SK-MEL-5 (cell line): ENCODE results near the gene FNDC3A. TPM values are rescaled to one million over a fixed set of nuclear protein-coding genes. Genes with fewer than 3 reads are reported as not detected.
"Not testable (repeated sequence)": the region's sequence is repeated elsewhere in the genome, so short reads cannot be mapped to it uniquely, and the experiment has no call there.

Experiments
- DNase-seq: peaks from one replicate; pipeline ENCODE4 v3.0.0-alpha.2; 2016; ENCODE audit warnings: low read depth, low spot score
- in situ Hi-C: cut with HindIII; loops from 2 replicates; pipeline ENCODE4 v1.10.0; 2016; ENCODE audit warnings: low sequenced_read_pairs, high pct_unique_total_duplicates, low pct_unique_long_range_greater_than_20kb
- total RNA-seq: library from RNA; depleted of rRNA; stranded (reverse); fragments of >200 nt; shearing (Covaris generic); gene quantifications from 2 replicates; pipeline ENCODE4 v1.2.3, GENCODE V29; 2014

Gene FNDC3A
- total RNA-seq, 1 experiment from 2014 or later: 116 TPM

DNA sequence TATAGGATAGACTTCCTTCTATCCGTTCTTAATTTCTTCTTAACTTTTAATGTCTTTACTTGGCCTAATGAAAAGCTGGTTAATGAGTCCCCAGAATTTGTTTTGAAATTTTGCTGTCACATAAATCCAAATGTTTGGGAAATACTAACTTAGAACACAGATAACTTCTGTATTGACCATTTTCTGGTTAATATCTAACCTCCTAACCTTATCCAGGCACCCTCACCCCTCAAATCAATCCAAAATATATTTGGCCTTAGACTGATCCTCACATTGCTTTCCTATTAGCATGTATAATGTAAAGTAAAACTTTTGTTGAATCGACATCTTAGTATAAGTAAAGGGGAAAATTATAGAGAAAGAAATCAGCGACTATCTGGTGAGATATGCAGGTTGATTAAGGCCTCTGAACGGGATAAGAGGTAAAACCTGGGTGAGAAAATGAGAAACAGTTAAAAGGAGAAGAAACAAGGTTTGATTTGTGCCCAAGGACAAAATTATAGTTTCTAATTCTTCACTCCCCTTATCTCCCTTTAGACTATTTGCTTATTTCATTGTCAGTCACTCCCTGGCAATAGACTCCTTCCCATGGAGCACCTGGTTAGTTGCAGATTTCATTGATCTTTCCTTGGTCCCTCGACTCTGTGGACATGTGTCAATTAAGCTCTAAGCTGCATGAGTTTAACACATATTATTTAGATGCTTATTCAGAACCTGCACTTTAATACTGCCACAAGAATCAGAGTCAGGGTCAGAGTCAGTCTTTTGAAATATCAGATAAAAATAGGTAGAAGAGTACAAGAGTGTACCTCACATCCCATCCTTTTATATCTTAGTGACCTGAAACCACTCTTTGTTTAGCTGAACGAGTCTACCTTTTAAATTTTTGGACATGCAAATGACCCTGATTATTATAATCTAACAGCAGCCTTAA, 125.2 kb downstream of the FNDC3A start:
- in situ Hi-C loops: no loop called here
- DNase-seq: no peak

- in situ Hi-C loops: no loop called here
- no peak for DNase-seq
These were observed 132.5 kb downstream of the FNDC3A start for GRCh38 chr13:49108196-49108595.

DNA sequence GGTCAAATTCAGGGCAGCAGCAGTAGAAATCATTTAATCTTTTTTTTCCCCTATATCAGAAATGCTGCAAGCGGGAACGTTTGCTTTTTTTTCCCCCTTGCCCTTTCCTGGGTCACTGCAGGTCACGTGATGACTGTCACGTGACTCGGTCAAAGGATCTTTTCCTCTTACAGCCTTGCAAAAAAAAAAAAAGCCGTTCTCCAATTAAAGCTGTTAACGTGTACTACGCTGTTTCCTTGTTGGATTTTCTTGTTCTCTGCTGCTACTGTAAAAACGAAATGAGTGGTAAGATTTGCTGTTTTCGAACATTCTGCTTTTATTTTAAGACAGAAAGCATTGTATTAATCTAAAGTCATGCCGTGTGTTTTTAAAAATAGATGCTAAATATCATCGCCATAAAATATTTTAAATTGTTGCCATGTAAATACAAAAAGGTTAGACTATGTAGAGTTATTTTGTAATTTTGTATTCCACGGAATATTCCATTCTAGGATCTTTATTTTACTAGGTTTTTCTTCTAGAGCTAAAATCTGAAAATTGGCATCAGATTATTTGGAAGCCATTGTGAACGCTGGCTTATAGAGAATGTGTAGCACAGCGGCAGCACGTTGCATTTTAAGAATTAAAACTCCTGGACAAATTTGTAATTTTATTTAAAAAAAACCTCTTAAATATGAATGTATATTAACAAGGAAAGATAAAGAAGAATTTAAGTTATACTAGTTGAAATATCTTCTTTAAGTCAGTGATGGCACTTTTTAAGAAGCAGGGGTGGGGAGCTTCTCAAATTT, 134.6 kb downstream of the FNDC3A start:
- DNase-seq: peak; percentile 94
- in situ Hi-C loops: no loop called here

GRCh38 chr13:49110913-49111170, 135.1 kb downstream of the FNDC3A start:
- in situ Hi-C loops: no loop called here
- DNase-seq: no peak

GRCh38 chr13:49112782-49113525, 137.2 kb downstream of the FNDC3A start:
- in situ Hi-C loops: no loop called here
- DNase-seq: no peak

DNA sequence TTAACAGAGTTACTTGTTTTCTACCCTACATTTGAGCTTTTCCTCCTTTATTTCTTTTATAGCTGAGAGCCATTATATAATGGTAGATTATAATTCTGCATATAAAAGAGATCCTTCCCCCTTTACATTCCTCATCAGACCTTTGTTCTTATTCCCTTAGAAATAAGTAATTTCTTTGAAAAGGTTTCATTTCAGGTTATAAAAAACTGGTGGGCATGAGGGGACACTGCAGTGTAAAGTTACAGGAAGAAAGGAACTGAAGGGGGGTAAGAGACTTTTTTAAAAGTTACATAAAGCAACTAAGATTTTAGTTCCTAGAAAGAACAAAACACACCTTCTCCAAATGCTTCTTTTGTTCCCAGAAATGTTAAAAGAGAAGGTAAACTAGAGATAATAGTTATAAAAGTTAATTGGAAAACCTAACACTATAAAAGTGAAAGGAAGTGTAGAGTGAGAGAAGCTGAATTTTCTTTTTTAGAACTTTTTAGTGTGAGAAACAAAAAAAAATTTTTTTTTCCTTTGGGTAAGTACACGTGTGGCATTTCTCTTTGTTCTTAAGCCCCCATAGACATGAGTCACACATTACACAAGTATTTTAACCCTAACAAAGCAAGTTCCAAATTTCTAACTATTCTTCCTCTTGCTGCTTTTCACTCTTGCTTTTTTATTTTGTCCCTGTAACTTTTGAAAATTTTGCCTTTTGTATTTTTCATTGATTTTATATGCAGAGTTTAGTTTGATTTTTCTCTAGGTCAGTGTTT, 138.0 kb downstream of the FNDC3A start:
- in situ Hi-C loops: no loop called here
- no peak for DNase-seq

- no peak for DNase-seq
- in situ Hi-C loops: no loop called here
These were observed 141.2 kb downstream of the FNDC3A start for GRCh38 chr13:49116873-49117272.

DNA sequence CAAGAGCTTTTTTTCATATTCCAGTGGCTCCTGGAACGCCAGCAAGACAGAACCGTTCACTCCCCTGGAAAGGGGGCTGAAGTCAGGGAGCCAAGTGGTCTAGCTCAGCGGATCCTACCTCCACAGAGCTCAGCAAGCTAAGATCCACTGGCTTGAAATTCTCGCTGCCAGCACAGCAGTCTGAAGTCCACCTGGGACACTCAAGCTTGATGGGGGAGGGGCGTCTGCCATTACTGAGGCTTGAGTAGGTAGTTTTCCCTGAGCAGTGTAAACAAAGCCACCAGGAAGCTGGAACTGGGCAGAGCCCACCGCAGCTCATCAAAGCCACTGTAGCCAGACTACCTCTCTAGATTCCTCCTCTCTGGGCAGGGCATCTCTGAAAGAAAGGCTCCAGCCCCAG, 142.7 kb downstream of the FNDC3A start:
- in situ Hi-C loops, DNase-seq: not testable (repeated sequence)

DNA sequence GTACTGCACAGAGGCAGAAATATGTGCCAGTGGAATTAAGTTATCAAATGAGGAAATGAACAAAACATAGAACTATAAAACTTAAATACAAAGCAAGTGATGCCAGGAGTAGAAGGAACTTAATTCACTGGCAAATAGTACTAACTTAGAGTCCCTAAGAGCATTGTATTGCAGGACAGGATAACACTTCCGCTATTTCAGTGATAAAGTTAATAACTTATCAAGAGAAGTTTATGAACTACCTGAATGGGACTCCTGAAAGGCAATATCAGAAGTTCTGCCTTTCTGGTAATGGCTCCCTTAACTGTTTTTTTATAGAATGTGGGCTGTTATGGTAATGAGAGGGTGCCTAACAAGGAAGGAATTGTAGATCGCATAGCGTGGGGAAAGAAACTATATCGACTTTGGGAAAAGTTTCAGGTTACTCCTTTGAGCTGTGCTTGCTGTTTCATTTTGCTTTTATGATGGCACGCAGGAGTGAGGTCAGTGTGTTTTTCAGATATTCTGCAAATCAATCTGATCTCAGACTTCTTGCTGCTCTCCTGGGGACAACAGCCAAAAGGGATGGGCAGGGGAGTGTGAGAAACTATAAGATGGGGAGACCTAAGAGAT, 149.1 kb downstream of the FNDC3A start:
- DNase-seq: peak; percentile 55
- in situ Hi-C loops: no loop called here

DNA sequence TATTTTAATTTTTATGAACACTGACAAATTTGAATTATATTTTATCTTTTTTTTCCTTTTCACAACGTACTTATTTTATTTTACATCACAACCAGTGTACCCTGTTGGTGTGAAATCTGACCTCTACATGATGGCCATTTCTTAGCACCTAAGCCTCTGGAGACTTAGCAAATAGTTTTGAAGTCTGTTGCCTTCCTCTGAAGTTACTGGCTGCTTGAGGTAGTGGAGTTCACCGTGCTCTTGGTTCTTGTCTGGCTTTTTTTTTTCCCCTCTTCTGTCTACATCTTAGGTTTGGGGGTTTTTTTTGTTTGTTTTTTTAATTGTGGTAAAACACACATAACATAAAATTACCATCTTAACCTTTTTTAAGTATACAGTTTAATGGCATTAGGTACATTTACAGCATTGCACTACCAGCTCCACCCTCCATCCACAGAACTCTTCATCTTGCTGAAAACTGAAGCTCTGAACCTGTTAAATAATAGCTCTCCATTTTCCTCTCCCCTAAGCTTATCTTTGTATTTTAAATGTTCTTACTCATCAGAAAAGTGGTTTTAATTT, 150.3 kb downstream of the FNDC3A start:
- DNase-seq: no peak
- in situ Hi-C loops: no loop called here

- in situ Hi-C loops: no loop called here
- DNase-seq: no peak
These were observed 156.8 kb downstream of the FNDC3A start for GRCh38 chr13:49132479-49133002.

DNA sequence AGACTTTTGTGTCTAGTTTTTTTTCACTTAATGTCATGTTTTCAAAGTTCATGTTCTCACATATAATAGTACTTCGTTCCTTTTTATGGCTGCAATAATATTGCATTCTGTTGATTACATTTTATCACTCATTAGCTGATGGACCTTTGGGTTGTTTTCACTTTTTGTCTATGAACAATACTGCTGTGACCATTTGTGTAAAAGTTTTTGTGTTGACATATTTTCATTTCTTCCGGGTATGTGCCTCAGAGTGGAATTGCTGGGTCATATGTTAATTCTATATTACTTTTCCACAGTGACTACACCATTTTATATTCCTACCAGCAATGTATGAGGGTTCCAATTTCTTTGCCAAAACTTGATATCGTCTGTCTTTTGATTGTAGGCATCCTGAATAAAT, 158.6 kb downstream of the FNDC3A start:
- DNase-seq: no peak

GRCh38 chr13:49137138-49137643, 161.5 kb downstream of the FNDC3A start:
- in situ Hi-C loops, DNase-seq: not testable (repeated sequence)

More for the DNA sequence above, 158.6 kb downstream of the FNDC3A start:
- in situ Hi-C loops: no loop called here

DNA sequence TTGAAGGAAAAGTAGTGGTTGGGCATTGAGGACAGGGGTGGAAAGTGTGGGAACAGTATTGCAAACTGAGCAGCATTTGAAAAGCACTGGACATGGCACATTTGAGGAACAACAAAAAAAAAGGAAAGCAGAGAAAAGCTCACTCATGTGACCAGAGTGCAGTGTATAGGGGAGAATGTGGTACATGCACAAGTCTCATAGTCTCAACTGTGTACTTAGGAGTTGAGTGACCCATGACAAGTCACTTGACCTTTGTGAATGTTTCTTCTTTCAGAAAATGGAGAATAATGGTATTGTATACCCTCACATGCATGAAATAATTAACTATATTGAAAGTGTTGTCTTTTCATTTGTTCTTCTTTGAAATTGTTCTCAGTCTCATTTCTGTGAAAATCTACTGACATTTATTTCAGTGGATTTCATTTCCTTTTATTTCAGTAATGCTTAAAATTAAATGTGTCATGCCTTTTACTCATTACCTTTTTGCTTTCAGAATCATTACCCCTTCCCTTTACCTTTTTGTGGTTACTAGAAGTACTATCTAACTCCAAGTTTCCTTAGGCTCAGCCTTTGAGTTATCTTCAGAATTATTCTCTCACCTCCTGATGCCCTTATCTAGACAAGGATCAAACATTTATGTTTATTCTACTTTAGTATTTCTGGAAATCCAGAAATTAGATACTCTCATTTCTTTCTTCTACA, 165.3 kb downstream of the FNDC3A start:
- in situ Hi-C loops: no loop called here
- peak; percentile 73 for DNase-seq

DNA sequence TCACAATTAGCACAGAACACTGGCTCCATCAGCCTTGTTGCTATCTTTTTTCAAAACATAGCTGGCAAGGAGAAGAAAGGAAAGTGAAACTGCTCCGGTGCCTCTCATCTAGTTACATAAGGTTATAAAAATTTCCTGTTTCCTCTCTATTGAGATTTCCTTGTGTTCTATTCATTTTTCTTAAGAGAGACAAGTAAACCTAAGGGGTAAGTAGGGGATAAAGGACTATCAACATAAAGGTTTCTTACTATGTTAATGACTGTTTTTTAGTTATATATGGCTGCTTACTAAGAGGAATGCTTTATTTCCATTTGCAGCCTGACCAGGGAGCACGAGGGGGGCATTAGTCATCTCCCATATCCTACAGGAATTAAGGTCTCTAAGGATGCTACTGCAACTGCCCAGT, 171.2 kb downstream of the FNDC3A start:
- DNase-seq: peak; percentile 64
- in situ Hi-C loops: no loop called here

GRCh38 chr13:49148405-49148804, 172.7 kb downstream of the FNDC3A start:
- DNase-seq: no peak
- in situ Hi-C loops: no loop called here
